HUES64 (cell line): ENCODE measurements around the gene S1PR1.
"Not testable (repeated sequence)": the region's sequence is repeated elsewhere in the genome, so short reads cannot be mapped to it uniquely, and the experiment has no call there.

Experiments used
- H3K27ac ChIP-seq: 2 replicates; pipeline ENCODE4 v1.7.0; 2013; ENCODE audit warnings: low read depth, low read length, inconsistent platforms
- H3K27me3 ChIP-seq: 2 replicates; pipeline ENCODE4 v1.6.1; 2013; ENCODE audit warnings: mild to moderate bottlenecking, low read length; ENCODE audit not compliant: insufficient read depth
- H3K36me3 ChIP-seq: 2 replicates; pipeline ENCODE4 v1.6.1; 2013; ENCODE audit warnings: mild to moderate bottlenecking, low read length; ENCODE audit not compliant: insufficient read depth
- H3K4me1 ChIP-seq: 2 replicates; pipeline ENCODE4 v1.6.1; 2013; ENCODE audit warnings: mild to moderate bottlenecking, low read length, moderate library complexity; ENCODE audit not compliant: insufficient read depth
- H3K4me3 ChIP-seq: 2 replicates; pipeline ENCODE4 v1.5.1; 2013; ENCODE audit warnings: mild to moderate bottlenecking, low read length, moderate library complexity
- H3K9ac ChIP-seq: 2 replicates; pipeline ENCODE4 v1.6.1; 2013; ENCODE audit warnings: mild to moderate bottlenecking, low read depth, low read length
- H3K9me3 ChIP-seq: 2 replicates; pipeline ENCODE4 v1.6.1; 2013; ENCODE audit warnings: low read depth, low read length; ENCODE audit not compliant: insufficient read depth
- WGBS: fragments of 150-250, 120-280 bp; methylation state at CpG from one replicate; pipeline ENCODE4 v1.1.7; 2013; ENCODE audit warnings: missing lambda C conversion rate; 5-methylcytosine and 5-hydroxymethylcytosine counted together

S1PR1 gene

DNA sequence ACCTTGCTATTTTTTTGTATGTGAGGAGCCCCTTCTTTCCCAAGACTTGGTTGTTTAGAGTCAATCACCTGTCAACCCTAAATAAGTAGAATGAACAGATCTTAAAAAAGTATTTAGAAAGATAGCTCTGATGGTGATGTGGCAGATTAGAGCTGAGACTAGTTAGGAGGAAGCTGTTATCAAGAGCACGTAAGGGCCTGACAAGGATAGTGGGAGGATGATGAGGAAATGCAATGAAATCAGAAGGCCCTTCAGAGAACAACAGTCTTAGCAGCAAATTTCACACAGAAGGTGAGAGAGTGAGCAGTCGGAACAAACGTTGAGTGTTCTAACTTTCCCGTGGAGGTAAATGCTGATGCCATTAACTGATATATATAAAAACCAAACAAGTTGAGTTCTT is 15.9 kb upstream of the S1PR1 start:
- no peaks in the 10 kb centered on the region for H3K9me3 ChIP-seq
- no peak overlapping the region for H3K27ac ChIP-seq
- no peaks in the 10 kb centered on the region for H3K27me3 ChIP-seq
- 91% methylated on average over 3 of the region's 4 CpGs for WGBS
- H3K4me3 ChIP-seq: no peak overlapping the region
- no peaks in the 10 kb centered on the region for H3K36me3 ChIP-seq
- H3K9ac ChIP-seq: no peak overlapping the region
- peaks cover 9% of the 10 kb centered on the region; the same call in 1 of the 2 replicates for H3K4me1 ChIP-seq

DNA sequence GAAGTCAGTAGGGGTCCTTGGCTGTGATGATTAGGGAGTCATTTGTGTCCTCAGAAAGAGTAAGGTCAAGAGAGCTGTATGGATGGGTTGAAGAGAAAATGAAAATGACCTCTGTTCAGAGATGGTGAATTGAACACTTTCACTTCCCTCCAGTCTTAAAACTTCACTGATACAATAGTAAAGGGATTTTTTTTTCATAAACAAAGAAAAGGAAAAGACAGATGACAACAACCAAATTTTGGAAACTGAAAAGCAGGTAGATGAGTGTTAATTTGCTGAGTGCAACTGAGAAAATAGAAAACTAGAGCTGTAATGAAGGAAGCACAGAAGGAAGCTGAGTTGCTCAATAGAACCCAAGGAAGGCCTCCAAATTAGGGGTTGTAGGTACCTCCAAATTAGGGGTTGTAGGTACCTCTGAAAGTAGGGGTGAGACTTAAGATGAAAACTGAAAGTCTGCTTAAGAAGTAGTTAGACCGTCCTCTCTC is 14.8 kb upstream of the S1PR1 start:
- no CpG with 5 or more reads among the region's 1 CpG for WGBS
- H3K9me3 ChIP-seq: no peaks in the 10 kb centered on the region

DNA sequence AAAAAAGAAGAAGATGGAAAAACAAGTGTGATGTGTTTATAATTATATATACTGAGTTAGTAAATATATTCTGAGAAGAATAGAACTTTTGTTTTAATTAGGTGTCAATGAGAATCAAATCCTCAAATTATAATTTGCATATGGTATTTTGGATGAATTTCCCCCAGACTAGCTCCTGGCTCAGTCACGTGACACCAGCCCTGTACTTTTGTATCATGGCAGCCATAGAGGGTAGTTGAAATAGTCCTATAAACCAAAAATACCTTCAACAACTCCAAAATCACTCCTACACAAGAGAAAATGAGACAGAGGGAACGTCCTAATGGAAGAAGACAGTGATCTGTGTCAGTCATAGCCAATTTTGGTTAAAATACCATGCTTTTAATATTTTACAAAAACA is 9.0 kb upstream of the S1PR1 start:
- Histone ChIP-seq H3K9ac (no peak overlapping the region), H3K4me1 (no peaks in the 10 kb centered on the region), H3K4me3 (no peak overlapping the region), H3K27ac (no peak overlapping the region), H3K36me3 (no peaks in the 10 kb centered on the region), H3K9me3 (no peaks in the 10 kb centered on the region), H3K27me3 (no peaks in the 10 kb centered on the region)
- 90% methylated on average over 2 of the region's 2 CpGs for WGBS

More for the DNA sequence above, 14.8 kb upstream of the S1PR1 start:
- H3K27ac ChIP-seq: no peak overlapping the region
- H3K4me3 ChIP-seq: no peak overlapping the region
- H3K4me1 ChIP-seq: peaks cover 3% of the 10 kb centered on the region; the same call in 1 of the 2 replicates
- H3K36me3 ChIP-seq: no peaks in the 10 kb centered on the region
- H3K9ac ChIP-seq: no peak overlapping the region
- no peaks in the 10 kb centered on the region for H3K27me3 ChIP-seq

DNA sequence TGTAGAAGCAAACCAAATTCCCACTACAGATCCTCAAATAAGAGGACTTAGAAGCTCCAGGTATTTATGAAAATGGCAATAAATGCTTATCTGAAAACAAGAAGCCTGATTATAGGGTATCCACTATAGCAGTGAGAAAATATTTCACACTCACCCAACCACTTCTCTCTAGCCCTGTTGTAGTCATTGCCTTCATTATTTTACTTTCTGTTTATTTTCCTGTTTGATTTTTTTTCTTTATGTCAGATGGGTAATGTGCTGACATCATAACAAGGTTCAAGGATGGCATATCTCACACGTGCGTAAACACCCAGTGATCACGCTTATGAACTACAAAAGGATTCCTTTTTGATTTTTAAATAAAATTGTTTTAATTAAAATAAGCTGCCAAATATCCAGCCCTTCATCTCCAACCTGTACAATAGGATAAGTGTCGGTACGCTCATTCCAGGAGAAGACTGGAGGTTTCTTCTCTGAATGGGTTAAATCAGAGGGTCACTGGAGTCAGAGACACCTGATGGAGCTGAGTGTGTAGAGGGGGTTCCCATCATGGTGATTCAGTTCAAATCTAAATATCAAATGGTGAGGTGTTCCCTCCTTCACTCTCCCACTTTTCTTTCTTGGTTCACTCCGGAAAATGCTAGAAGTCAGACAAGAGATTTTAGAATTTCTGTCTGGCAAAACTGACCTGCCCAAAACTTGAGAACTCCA is 8.2 kb upstream of the S1PR1 start:
- Histone ChIP-seq H3K9me3 (no peaks in the 10 kb centered on the region), H3K9ac (no peak overlapping the region), H3K27me3 (no peaks in the 10 kb centered on the region), H3K27ac (no peak overlapping the region), H3K4me1 (no peaks in the 10 kb centered on the region), H3K36me3 (no peaks in the 10 kb centered on the region), H3K4me3 (no peak overlapping the region)
- WGBS: 93% methylated on average over 5 of the region's 6 CpGs

DNA sequence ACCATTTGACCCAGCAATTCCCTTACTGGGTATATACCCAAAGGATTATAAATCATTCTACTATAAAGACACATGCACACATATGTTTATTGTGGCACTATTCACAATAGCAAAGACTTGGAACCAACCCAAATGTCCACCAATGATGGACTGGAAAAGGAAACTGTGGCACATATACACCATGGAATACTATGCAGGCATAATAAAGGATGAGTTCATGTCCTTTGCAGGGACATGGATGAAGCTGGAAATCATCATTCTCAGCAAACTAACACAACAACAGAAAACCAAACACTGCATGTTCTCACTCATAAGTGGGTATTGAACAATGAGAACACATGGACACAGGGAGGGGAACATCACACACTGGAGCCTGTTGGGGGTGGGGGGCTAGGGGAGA is 4.6 kb upstream of the S1PR1 start:
- H3K27me3 ChIP-seq: peaks cover 31% of the 10 kb centered on the region
- not testable (repeated sequence) for H3K9me3 ChIP-seq, H3K9ac ChIP-seq, H3K36me3 ChIP-seq, H3K4me3 ChIP-seq, H3K27ac ChIP-seq, H3K4me1 ChIP-seq

DNA sequence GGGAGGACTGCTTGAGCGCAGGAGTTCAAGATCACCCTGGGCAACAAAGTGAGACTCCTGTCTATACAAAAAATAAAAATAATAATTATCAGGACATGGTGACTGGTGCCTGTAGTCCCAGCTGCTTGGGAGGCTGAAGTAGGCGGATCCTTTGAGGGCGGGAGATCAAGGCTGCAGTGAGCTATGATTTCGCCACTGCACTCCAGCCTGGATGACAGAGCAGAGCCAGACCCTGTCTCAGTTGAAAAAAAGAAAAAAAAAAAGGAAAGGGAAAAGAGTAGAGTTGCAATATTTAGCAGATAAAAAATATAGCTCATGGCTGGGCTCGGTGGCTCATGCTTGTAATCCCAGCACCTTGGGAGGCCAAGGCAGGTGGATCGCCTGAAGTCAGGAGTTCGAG is 3.3 kb upstream of the S1PR1 start:
- Histone ChIP-seq H3K9me3 (no peaks in the 10 kb centered on the region), H3K9ac (no peak overlapping the region), H3K4me3 (no peak overlapping the region), H3K27ac (no peak overlapping the region), H3K36me3 (no peaks in the 10 kb centered on the region), H3K4me1 (peaks cover 9% of the 10 kb centered on the region), H3K27me3 (peaks cover 44% of the 10 kb centered on the region)
- WGBS: 91% methylated on average over 7 of the region's 7 CpGs

DNA sequence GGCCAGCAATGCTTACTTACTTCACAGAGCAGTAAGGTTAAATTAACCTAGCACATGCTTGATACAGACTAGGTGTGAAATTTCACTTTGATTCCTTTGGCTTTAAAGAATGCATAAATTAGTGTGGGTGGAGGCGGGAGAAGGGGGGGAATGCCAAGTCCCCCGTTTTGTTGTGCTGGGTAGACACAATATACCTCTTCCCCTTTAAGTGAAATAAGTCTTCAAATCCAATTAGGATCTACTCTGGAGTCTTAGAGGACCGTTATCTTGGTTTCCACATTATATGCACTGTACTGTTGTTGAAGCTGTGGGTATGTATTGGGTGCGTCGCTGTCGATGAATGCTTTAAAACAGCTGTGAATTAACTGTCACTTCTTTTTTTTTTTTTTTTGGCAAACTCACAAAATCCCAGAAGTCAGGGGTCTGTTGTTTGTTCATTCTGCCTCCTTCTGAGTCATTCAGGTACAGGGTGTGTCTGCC is 1.6 kb upstream of the S1PR1 start:
- 17% methylated on average over 2 of the region's 6 CpGs for WGBS
- peaks cover 10% of the 10 kb centered on the region for H3K4me1 ChIP-seq
- no peaks in the 10 kb centered on the region for H3K9me3 ChIP-seq
- H3K4me3 ChIP-seq: peak overlapping the region; percentile 66
- no peak overlapping the region for H3K9ac ChIP-seq
- H3K27ac ChIP-seq: no peak overlapping the region
- no peaks in the 10 kb centered on the region for H3K36me3 ChIP-seq
- peaks cover 45% of the 10 kb centered on the region for H3K27me3 ChIP-seq

DNA sequence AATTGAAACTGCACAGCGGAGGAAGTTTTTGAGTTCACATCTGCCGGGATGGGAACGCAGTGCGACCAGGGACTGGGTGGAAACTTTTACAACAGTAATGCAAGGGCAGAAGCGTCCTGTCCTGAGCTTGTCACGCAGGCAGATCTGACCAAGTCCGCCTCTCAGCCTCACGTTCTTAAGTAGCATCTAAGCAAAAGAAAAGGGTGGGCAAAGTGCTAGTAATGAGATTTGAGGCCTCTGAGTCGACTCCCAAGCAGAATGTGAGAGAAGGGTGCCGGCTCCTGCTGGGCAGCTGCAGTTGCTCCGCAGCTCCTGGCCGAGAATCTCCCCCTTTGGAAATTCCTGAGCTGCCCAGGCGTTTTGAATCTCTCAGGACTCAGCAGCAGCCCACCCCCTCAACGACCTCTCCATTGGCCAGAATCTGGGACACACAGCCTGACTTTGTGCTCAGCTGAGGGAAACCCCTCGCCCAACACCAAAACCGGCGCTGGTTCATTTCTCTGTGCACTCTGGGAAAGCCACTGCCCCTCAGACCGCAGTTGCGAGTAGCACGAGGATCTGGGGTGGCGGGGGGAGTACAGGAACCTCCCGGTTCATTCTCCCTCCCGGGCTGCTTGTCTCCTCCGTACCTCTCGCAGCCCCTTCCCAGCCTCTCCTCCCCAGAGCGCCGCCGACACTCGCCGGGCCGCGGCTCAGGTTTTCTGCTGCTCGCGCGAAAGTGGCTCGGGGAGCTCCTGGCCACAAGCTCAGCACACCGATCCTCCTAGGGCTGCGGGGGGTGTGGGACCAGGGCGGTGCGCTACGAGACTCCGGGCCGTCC is 913 bp upstream of the S1PR1 start:
- no peak overlapping the region for H3K27ac ChIP-seq
- peak overlapping the region; percentile 38 for H3K9ac ChIP-seq

DNA sequence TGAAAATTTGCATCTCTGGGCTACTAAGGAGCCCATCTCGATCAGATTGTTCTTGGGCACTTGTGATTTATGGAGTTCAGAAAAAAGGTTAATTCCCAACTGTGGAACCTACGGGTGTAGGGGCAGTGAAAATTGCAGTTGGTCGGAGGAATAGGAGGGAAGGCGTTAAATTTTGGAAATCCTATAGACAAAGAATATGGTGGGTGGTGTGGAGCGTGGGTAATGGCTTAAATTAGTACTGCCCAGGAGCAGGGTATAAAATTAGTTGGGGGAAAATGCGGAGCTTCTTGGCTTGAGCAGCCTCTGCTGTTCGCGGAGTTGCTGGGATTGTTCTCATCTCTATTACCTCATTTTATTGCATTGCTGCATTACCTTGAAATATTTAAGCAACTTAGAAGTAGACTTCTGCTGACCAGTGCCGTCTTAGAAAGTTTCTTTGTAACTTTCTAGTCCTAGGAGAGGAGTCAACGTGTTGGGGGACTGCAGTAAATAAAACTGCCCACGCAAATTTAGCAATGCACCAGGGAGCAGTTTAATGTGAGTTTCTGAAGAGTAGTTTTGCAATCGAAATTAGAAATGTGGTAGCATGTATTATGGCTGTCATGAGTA is 514 bp downstream of the S1PR1 start:
- WGBS: 2% methylated on average over 12 of the region's 12 CpGs

More for the DNA sequence above, 913 bp upstream of the S1PR1 start:
- no peaks in the 10 kb centered on the region for H3K9me3 ChIP-seq
- peaks cover 45% of the 10 kb centered on the region for H3K27me3 ChIP-seq
- peaks cover 10% of the 10 kb centered on the region for H3K4me1 ChIP-seq
- under 1% methylated on average over 43 of the region's 43 CpGs for WGBS
- H3K36me3 ChIP-seq: no peaks in the 10 kb centered on the region
- H3K4me3 ChIP-seq: peak overlapping the region; percentile 66

DNA sequence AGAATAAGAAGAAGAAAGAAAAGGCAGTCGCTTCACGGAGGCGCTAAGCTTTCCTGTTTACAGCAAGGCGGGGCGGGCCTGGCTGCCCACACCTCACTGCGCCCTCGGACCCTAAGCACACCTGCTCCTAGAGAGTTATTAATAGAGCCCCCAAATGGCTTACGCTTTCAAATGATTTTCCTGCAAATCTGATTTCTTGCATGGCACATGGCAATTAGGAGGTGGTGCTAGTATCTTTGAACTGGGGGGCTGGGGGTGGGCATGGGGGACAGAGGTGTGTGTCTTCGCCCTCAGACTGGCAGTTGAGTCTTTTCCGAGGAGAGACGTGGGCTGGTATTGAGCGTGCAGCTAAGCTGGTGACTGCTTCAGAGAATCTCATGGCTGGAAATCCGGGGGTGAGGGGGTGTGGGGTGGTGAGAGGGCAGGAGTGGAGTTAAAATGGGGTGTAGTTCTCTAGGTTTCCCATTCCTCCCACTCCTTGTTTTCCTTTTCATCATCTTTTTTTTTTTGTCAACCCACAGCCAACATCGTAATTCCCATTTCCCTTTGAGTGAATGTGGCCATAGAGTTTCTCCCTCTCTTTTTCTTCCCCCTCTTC is 1.3 kb downstream of the S1PR1 start:
- peaks cover 45% of the 10 kb centered on the region for H3K27me3 ChIP-seq
- WGBS: 13% methylated on average over 13 of the region's 14 CpGs
- peaks cover 10% of the 10 kb centered on the region for H3K4me1 ChIP-seq
- no peak overlapping the region for H3K9ac ChIP-seq
- H3K9me3 ChIP-seq: no peaks in the 10 kb centered on the region
- peak overlapping the region; percentile 32 for H3K4me3 ChIP-seq
- H3K36me3 ChIP-seq: no peaks in the 10 kb centered on the region
- H3K27ac ChIP-seq: no peak overlapping the region

More for the DNA sequence above, 514 bp downstream of the S1PR1 start:
- H3K36me3 ChIP-seq: no peaks in the 10 kb centered on the region
- peaks cover 10% of the 10 kb centered on the region for H3K4me1 ChIP-seq
- H3K9ac ChIP-seq: peak overlapping the region; percentile 44; the same call in 1 of the 2 replicates
- H3K27me3 ChIP-seq: peaks cover 45% of the 10 kb centered on the region
- peak overlapping the region; percentile 66 for H3K4me3 ChIP-seq
- H3K27ac ChIP-seq: no peak overlapping the region
- H3K9me3 ChIP-seq: no peaks in the 10 kb centered on the region
